Stimulated activated naive CD8-positive, alpha-beta T cell treated with anti-CD3 and anti-CD28 coated beads, Interleukin-15, Interleukin-2, amounts not matched to agents 100 ng/mL and 50 ng/mL, for 24 hours (primary cell): Measurements from ENCODE around the gene FILIP1L.

Source experiments
- H3K27ac Mint-ChIP-seq: one replicate; pipeline ENCODE4 v1.8.0; 2021; ENCODE audit warnings: mild to moderate bottlenecking, mixed read lengths
- H3K27me3 Mint-ChIP-seq: one replicate; pipeline ENCODE4 v1.8.0; 2021; ENCODE audit warnings: mixed read lengths
- H3K36me3 Mint-ChIP-seq: one replicate; pipeline ENCODE4 v1.8.0; 2021; ENCODE audit warnings: low read depth, mixed read lengths
- H3K4me1 Mint-ChIP-seq: one replicate; pipeline ENCODE4 v1.8.0; 2021; ENCODE audit warnings: low read depth, mixed read lengths
- H3K4me3 Mint-ChIP-seq: one replicate; pipeline ENCODE4 v1.8.0; 2021; ENCODE audit warnings: mild to moderate bottlenecking, mixed read lengths
- H3K9me3 Mint-ChIP-seq: one replicate; pipeline ENCODE4 v1.8.0; 2021; ENCODE audit warnings: mixed read lengths

FILIP1L gene

GRCh38 chr3:99869621-99870020 lies 244.7 kb downstream of the FILIP1L start:
- H3K4me1 Mint-ChIP-seq = peaks cover 60% of the 10 kb centered on the region
- no peaks in the 10 kb centered on the region for H3K9me3 Mint-ChIP-seq
- no peak overlapping the region for H3K27ac Mint-ChIP-seq
- H3K27me3 Mint-ChIP-seq = no peaks in the 10 kb centered on the region
- H3K36me3 Mint-ChIP-seq = peaks cover 26% of the 10 kb centered on the region
- no peak overlapping the region for H3K4me3 Mint-ChIP-seq

- peaks cover 49% of the 10 kb centered on the region for H3K4me1 Mint-ChIP-seq
- H3K4me3 Mint-ChIP-seq = no peak overlapping the region
- H3K27ac Mint-ChIP-seq = no peak overlapping the region
- peaks cover 31% of the 10 kb centered on the region for H3K36me3 Mint-ChIP-seq
- H3K27me3 Mint-ChIP-seq = no peaks in the 10 kb centered on the region
- H3K9me3 Mint-ChIP-seq = no peaks in the 10 kb centered on the region
These were observed 246.0 kb downstream of the FILIP1L start for GRCh38 chr3:99868311-99868646.

- Mint-ChIP-seq H3K27me3 (no peaks in the 10 kb centered on the region), H3K4me1 (peaks cover 48% of the 10 kb centered on the region), H3K9me3 (no peaks in the 10 kb centered on the region), H3K36me3 (peaks cover 34% of the 10 kb centered on the region), H3K27ac (no peak overlapping the region), H3K4me3 (no peak overlapping the region)
These were observed 246.5 kb downstream of the FILIP1L start for GRCh38 chr3:99867594-99868310.

GRCh38 chr3:99866261-99866761 lies 248.0 kb downstream of the FILIP1L start:
- H3K4me3 Mint-ChIP-seq = no peak overlapping the region
- peaks cover 45% of the 10 kb centered on the region for H3K36me3 Mint-ChIP-seq
- H3K4me1 Mint-ChIP-seq = peaks cover 38% of the 10 kb centered on the region
- no peaks in the 10 kb centered on the region for H3K9me3 Mint-ChIP-seq
- H3K27me3 Mint-ChIP-seq = no peaks in the 10 kb centered on the region
- H3K27ac Mint-ChIP-seq = peak overlapping the region; percentile 59

- Mint-ChIP-seq H3K9me3 (no peaks in the 10 kb centered on the region), H3K4me3 (no peak overlapping the region), H3K27me3 (no peaks in the 10 kb centered on the region), H3K27ac (no peak overlapping the region), H3K36me3 (peaks cover 41% of the 10 kb centered on the region), H3K4me1 (peaks cover 38% of the 10 kb centered on the region)
These were observed 249.0 kb downstream of the FILIP1L start for GRCh38 chr3:99865321-99865720.

- Mint-ChIP-seq H3K9me3 (no peaks in the 10 kb centered on the region), H3K27me3 (no peaks in the 10 kb centered on the region), H3K4me3 (no peak overlapping the region), H3K4me1 (peaks cover 38% of the 10 kb centered on the region), H3K27ac (no peak overlapping the region), H3K36me3 (peaks cover 41% of the 10 kb centered on the region)
These were observed 250.0 kb downstream of the FILIP1L start for GRCh38 chr3:99864289-99864688.

- no peaks in the 10 kb centered on the region for H3K9me3 Mint-ChIP-seq
- H3K4me1 Mint-ChIP-seq = peaks cover 36% of the 10 kb centered on the region
- H3K27me3 Mint-ChIP-seq = no peaks in the 10 kb centered on the region
- no peak overlapping the region for H3K27ac Mint-ChIP-seq
- peaks cover 37% of the 10 kb centered on the region for H3K36me3 Mint-ChIP-seq
- H3K4me3 Mint-ChIP-seq = no peak overlapping the region
These were observed 250.7 kb downstream of the FILIP1L start for GRCh38 chr3:99863588-99863987.

- Mint-ChIP-seq H3K4me3 (no peak overlapping the region), H3K4me1 (peaks cover 30% of the 10 kb centered on the region), H3K36me3 (peaks cover 35% of the 10 kb centered on the region), H3K27me3 (no peaks in the 10 kb centered on the region), H3K9me3 (no peaks in the 10 kb centered on the region), H3K27ac (no peak overlapping the region)
These were observed 251.3 kb downstream of the FILIP1L start for GRCh38 chr3:99863002-99863401.

GRCh38 chr3:99862208-99862607 lies 252.1 kb downstream of the FILIP1L start:
- Mint-ChIP-seq H3K27ac (no peak overlapping the region), H3K36me3 (peaks cover 30% of the 10 kb centered on the region), H3K4me1 (peaks cover 22% of the 10 kb centered on the region), H3K4me3 (no peak overlapping the region), H3K9me3 (no peaks in the 10 kb centered on the region), H3K27me3 (no peaks in the 10 kb centered on the region)

GRCh38 chr3:99861216-99861615 lies 253.1 kb downstream of the FILIP1L start:
- H3K9me3 Mint-ChIP-seq = no peaks in the 10 kb centered on the region
- H3K27ac Mint-ChIP-seq = no peak overlapping the region
- H3K36me3 Mint-ChIP-seq = peaks cover 23% of the 10 kb centered on the region
- H3K27me3 Mint-ChIP-seq = no peaks in the 10 kb centered on the region
- peaks cover 21% of the 10 kb centered on the region for H3K4me1 Mint-ChIP-seq
- no peak overlapping the region for H3K4me3 Mint-ChIP-seq

- Mint-ChIP-seq H3K4me1 (peaks cover 13% of the 10 kb centered on the region), H3K4me3 (no peak overlapping the region), H3K27ac (no peak overlapping the region), H3K36me3 (peaks cover 27% of the 10 kb centered on the region), H3K9me3 (no peaks in the 10 kb centered on the region), H3K27me3 (no peaks in the 10 kb centered on the region)
These were observed 254.5 kb downstream of the FILIP1L start for GRCh38 chr3:99859825-99860224.

GRCh38 chr3:99858469-99858868 lies 255.8 kb downstream of the FILIP1L start:
- Mint-ChIP-seq H3K36me3 (peaks cover 20% of the 10 kb centered on the region), H3K4me3 (no peak overlapping the region), H3K27me3 (no peaks in the 10 kb centered on the region), H3K4me1 (peaks cover 13% of the 10 kb centered on the region), H3K27ac (no peak overlapping the region), H3K9me3 (no peaks in the 10 kb centered on the region)

GRCh38 chr3:99857278-99857677 lies 257.0 kb downstream of the FILIP1L start:
- Mint-ChIP-seq H3K27me3 (no peaks in the 10 kb centered on the region), H3K4me3 (no peak overlapping the region), H3K4me1 (peaks cover 13% of the 10 kb centered on the region), H3K36me3 (peaks cover 13% of the 10 kb centered on the region), H3K27ac (no peak overlapping the region), H3K9me3 (no peaks in the 10 kb centered on the region)

- Mint-ChIP-seq H3K27ac (no peak overlapping the region), H3K36me3 (peaks cover 9% of the 10 kb centered on the region)
These were observed 257.7 kb downstream of the FILIP1L start for GRCh38 chr3:99856437-99857220.

GRCh38 chr3:99855900-99856299 lies 258.4 kb downstream of the FILIP1L start:
- H3K4me1 Mint-ChIP-seq = peaks cover 13% of the 10 kb centered on the region
- H3K36me3 Mint-ChIP-seq = peaks cover 4% of the 10 kb centered on the region
- H3K9me3 Mint-ChIP-seq = no peaks in the 10 kb centered on the region
- H3K4me3 Mint-ChIP-seq = no peak overlapping the region
- no peak overlapping the region for H3K27ac Mint-ChIP-seq
- no peaks in the 10 kb centered on the region for H3K27me3 Mint-ChIP-seq

More at GRCh38 chr3:99856437-99857220, 257.7 kb downstream of the FILIP1L start:
- peaks cover 13% of the 10 kb centered on the region for H3K4me1 Mint-ChIP-seq
- no peaks in the 10 kb centered on the region for H3K27me3 Mint-ChIP-seq
- no peaks in the 10 kb centered on the region for H3K9me3 Mint-ChIP-seq
- no peak overlapping the region for H3K4me3 Mint-ChIP-seq
